ENCODE measurements around the gene CDK3. TPM values are rescaled to one million over a fixed set of nuclear protein-coding genes. Genes with fewer than 3 reads are reported as not detected.

The CDK3 gene
- total and polyA plus RNA-seq, 9 of the 15 experiments (the other 6 are each of a cell fraction or from before 2014, with no cell fraction given), result 0.55 to 8.2 (median 4.7) TPM

DNA sequence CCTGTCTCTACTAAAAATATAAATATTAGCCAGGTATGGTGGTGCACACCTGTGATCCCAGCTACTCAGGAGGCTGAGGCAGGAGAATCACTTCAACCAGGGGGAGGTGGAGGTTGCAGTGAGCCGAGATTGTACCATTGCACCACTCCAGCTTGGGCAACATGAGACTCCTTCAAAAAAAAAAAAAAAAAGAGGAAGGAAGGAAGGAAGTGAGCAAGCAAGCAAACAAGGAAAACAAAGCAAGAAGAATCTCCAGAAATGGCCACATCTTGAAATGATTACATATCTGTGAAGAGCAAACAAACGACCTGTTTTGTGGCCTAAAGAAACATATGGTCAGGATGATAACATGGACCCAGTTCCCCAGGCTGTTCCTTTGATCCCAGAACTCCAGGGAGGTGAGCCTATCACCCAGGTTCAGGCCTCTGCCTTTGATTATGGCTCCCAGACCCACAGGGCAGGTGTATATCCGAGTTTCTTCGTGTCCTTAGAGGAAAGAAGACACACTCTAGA lies 30.6 kb upstream of the CDK3 start (continued):
- TF ChIP-seq NBN (IDR thresholded peaks at IDR 0.05; ENCODE audit: low read depth) (peak; percentile 89; the same call in 1 of the 2 replicates), ZBTB40 (IDR thresholded peaks at IDR 0.05) (peak; percentile 46; the same call in 1 of the 2 replicates), ZBTB40 (CRISPR knock-in tag; IDR thresholded peaks at IDR 0.05) (no peak), PML (IDR thresholded peaks at IDR 0.05; ENCODE audit: low read length) (peak; percentile 92), XRCC4 (IDR thresholded peaks at IDR 0.05; ENCODE audit: extremely low read depth, insufficient read depth, insufficient read length) (no peak), GATA2 (CRISPR knock-in tag; IDR thresholded peaks at IDR 0.05) (peak; percentile 73), BCOR (IDR thresholded peaks at IDR 0.05) (peak; percentile 74), ZBTB8A (IDR thresholded peaks at IDR 0.05; ENCODE audit: partially characterized antibody) (no peak), SPI1 (IDR thresholded peaks at IDR 0.05; ENCODE audit: borderline replicate concordance, low read depth, low read length) (peak; percentile 87), ZNF347 (CRISPR knock-in tag; IDR thresholded peaks at IDR 0.05; ENCODE audit: low read depth) (no peak), HBP1 (CRISPR knock-in tag; IDR thresholded peaks at IDR 0.05) (0 out of 2 replicates have a peak, but pooled peaks have one; percentile 33), NCOA2 (IDR thresholded peaks at IDR 0.05; ENCODE audit: partially characterized antibody in 2 of 2) (no peak), MTA2 (IDR thresholded peaks at IDR 0.05; ENCODE audit: low read depth) (peak; percentile 96), ZNF140 (CRISPR knock-in tag; IDR thresholded peaks at IDR 0.05) (no peak)
- TF ChIP-seq, protein P1, sequence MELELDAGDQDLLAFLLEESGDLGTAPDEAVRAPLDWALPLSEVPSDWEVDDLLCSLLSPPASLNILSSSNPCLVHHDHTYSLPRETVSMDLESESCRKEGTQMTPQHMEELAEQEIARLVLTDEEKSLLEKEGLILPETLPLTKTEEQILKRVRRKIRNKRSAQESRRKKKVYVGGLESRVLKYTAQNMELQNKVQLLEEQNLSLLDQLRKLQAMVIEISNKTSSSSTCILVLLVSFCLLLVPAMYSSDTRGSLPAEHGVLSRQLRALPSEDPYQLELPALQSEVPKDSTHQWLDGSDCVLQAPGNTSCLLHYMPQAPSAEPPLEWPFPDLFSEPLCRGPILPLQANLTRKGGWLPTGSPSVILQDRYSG (tag; conservative IDR thresholded peaks at IDR 0.05; ENCODE audit: low read depth), result no peak
- TF ChIP-seq, protein P2, sequence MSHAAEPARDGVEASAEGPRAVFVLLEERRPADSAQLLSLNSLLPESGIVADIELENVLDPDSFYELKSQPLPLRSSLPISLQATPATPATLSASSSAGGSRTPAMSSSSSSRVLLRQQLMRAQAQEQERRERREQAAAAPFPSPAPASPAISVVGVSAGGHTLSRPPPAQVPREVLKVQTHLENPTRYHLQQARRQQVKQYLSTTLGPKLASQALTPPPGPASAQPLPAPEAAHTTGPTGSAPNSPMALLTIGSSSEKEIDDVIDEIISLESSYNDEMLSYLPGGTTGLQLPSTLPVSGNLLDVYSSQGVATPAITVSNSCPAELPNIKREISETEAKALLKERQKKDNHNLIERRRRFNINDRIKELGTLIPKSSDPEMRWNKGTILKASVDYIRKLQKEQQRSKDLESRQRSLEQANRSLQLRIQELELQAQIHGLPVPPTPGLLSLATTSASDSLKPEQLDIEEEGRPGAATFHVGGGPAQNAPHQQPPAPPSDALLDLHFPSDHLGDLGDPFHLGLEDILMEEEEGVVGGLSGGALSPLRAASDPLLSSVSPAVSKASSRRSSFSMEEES (CRISPR knock-in tag; IDR thresholded peaks at IDR 0.05), result no peak

All from K562 (cell line).